Type B pancreatic cell (in vitro differentiated cells): ENCODE measurements around the gene GPC6. TPM values are rescaled to one million over a fixed set of nuclear protein-coding genes. Genes with fewer than 3 reads are reported as not detected.

Source experiments
- DNase-seq: peaks from one replicate; pipeline ENCODE4 v3.0.0; 2021; ENCODE audit warnings: mixed read lengths; ENCODE audit not compliant: unreplicated experiment; ENCODE audit errors: extremely low spot score
- H3K27ac Mint-ChIP-seq: 2 replicates; pipeline ENCODE4 v1.8.0; 2021; ENCODE audit warnings: mild to moderate bottlenecking, mixed read lengths
- H3K27me3 Mint-ChIP-seq: 2 replicates; pipeline ENCODE4 v1.8.0; 2021; ENCODE audit warnings: mixed read lengths
- H3K36me3 Mint-ChIP-seq: 2 replicates; pipeline ENCODE4 v1.8.0; 2021; ENCODE audit warnings: mixed read lengths
- H3K4me1 Mint-ChIP-seq: one replicate; pipeline ENCODE4 v1.8.0; 2021; ENCODE audit warnings: mixed read lengths; ENCODE audit not compliant: unreplicated experiment
- H3K4me3 Mint-ChIP-seq: 2 replicates; pipeline ENCODE4 v1.8.0; 2021; ENCODE audit warnings: mild to moderate bottlenecking, mixed read lengths
- H3K9me3 Mint-ChIP-seq: 2 replicates; pipeline ENCODE4 v1.8.0; 2021; ENCODE audit warnings: mixed read lengths
- CTCF ChIP-seq: fragments of 200-600 bp; sonication (generic); conservative IDR thresholded peaks from 2 replicates; pipeline ENCODE4 v1.5.0; 2021; ENCODE audit warnings: antibody characterized with exemption, mild to moderate bottlenecking
- total RNA-seq: library from RNA; stranded (reverse); gene quantifications from 2 replicates; pipeline ENCODE4 v1.2.1, GENCODE V29; 2021; ENCODE audit warnings: low replicate concordance

Gene GPC6
- total RNA-seq, 1 donor from 2014 or later, result 30.5 TPM

DNA sequence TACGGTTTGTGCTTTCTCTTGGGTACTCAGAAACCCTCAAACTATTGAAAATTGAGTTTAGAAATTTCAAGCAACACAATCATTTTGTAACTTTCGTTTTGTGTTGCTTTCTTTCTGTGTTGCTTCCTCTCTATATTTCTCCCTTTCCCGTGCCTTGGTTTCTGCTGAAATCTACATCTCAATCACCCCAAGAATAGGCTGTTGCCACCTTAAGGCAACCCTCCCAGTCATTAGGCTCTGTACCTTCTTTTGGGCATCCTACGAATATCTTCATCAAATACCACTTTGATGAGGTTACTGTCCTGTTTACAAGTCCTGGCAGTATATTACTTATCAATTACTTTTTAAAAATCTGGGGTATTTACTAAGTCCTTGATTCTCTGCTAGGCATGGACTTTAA lies 621.6 kb downstream of the GPC6 start:
- DNase-seq, result no peak
- Mint-ChIP-seq H3K27me3 (no peaks in the 10 kb centered on the region), H3K27ac (no peak overlapping the region), H3K9me3 (no peaks in the 10 kb centered on the region), H3K4me3 (no peak overlapping the region), H3K4me1 (no peaks in the 10 kb centered on the region), H3K36me3 (no peaks in the 10 kb centered on the region)
- TF ChIP-seq CTCF, result no peak

GRCh38 chr13:93851236-93851635 lies 624.6 kb downstream of the GPC6 start:
- no peaks in the 10 kb centered on the region for H3K27me3 Mint-ChIP-seq
- TF ChIP-seq CTCF, result no peak
- H3K9me3 Mint-ChIP-seq, result peaks cover 5% of the 10 kb centered on the region
- no peak for DNase-seq
- H3K27ac Mint-ChIP-seq, result no peak overlapping the region
- no peaks in the 10 kb centered on the region for H3K36me3 Mint-ChIP-seq
- H3K4me3 Mint-ChIP-seq, result no peak overlapping the region
- no peaks in the 10 kb centered on the region for H3K4me1 Mint-ChIP-seq

- Mint-ChIP-seq H3K36me3 (no peaks in the 10 kb centered on the region), H3K27ac (no peak overlapping the region)
- no peak for DNase-seq
These were observed 627.3 kb downstream of the GPC6 start for GRCh38 chr13:93853912-93854311.

DNA sequence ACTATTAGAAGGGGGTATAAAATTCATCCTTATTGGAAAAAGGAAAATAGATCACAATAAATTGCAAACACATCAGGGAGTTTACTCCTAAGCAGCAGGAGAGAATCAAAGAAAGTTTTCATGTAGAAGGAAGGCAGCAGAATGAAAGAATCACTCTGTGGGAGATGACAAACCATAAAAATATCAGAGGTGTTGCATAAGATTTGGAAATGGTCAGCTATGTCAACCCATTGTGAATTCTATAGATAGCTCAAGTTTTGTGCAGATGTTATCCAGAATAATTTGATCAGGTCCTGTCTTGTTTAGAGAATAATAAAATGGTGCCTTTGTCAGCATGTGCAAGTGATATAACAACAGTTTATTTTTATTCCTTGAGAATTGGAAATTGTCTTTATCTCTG lies 630.5 kb downstream of the GPC6 start:
- no peak for DNase-seq
- H3K27me3 Mint-ChIP-seq, result no peaks in the 10 kb centered on the region

More at GRCh38 chr13:93853912-93854311, 627.3 kb downstream of the GPC6 start:
- H3K9me3 Mint-ChIP-seq, result peaks cover 5% of the 10 kb centered on the region
- no peaks in the 10 kb centered on the region for H3K4me1 Mint-ChIP-seq
- no peak for TF ChIP-seq CTCF
- H3K4me3 Mint-ChIP-seq, result no peak overlapping the region
- H3K27me3 Mint-ChIP-seq, result no peaks in the 10 kb centered on the region

GRCh38 chr13:93859716-93860115 lies 633.1 kb downstream of the GPC6 start:
- peaks cover 5% of the 10 kb centered on the region for H3K9me3 Mint-ChIP-seq
- no peak for TF ChIP-seq CTCF
- H3K4me1 Mint-ChIP-seq, result peaks cover 8% of the 10 kb centered on the region
- DNase-seq, result no peak
- H3K27ac Mint-ChIP-seq, result no peak overlapping the region
- H3K4me3 Mint-ChIP-seq, result no peak overlapping the region
- H3K27me3 Mint-ChIP-seq, result no peaks in the 10 kb centered on the region
- no peaks in the 10 kb centered on the region for H3K36me3 Mint-ChIP-seq

More for the DNA sequence above, 630.5 kb downstream of the GPC6 start:
- Mint-ChIP-seq H3K4me3 (no peak overlapping the region), H3K9me3 (peaks cover 5% of the 10 kb centered on the region), H3K27ac (no peak overlapping the region), H3K36me3 (no peaks in the 10 kb centered on the region), H3K4me1 (peaks cover 7% of the 10 kb centered on the region)
- TF ChIP-seq CTCF, result no peak

DNA sequence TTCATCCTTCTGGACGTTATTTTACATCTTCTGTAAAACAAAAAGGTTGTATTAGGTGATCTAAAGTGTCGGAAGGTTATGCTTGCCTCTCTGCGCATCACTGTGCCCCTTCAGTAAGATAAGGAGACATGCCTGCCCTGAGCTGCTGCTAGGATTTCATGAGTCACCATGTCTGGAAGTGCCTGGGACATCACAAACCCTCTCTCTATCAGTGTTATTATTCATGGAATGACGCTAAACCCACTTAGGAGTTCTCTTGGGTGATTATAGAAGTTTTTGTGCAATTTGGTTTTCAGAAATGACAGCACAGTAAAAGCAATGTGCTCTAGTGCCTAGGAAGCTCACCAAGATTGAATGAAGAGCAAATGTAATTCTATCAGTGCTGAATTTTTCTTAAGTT lies 635.2 kb downstream of the GPC6 start:
- Mint-ChIP-seq H3K4me1 (peaks cover 8% of the 10 kb centered on the region), H3K27me3 (no peaks in the 10 kb centered on the region), H3K27ac (no peak overlapping the region), H3K36me3 (peaks cover 3% of the 10 kb centered on the region), H3K4me3 (no peak overlapping the region), H3K9me3 (no peaks in the 10 kb centered on the region)
- no peak for TF ChIP-seq CTCF
- no peak for DNase-seq
